ENCODE measurements around the gene FHDC1.

The FHDC1 gene

GRCh38 chr4:152976212-152976761 lies 40.2 kb downstream of the FHDC1 start:
- no peak for DNase-seq (ENCODE audit: low read depth in 1 of 2, low spot score in 1 of 2)

GRCh38 chr4:152979731-152980330 lies 43.7 kb downstream of the FHDC1 start:
- DNase-seq (ENCODE audit: low read depth in 1 of 2, low spot score in 1 of 2) = no peak

GRCh38 chr4:152981278-152981677 lies 45.2 kb downstream of the FHDC1 start:
- DNase-seq (ENCODE audit: low read depth in 1 of 2, low spot score in 1 of 2) = no peak

GRCh38 chr4:152981842-152982241 lies 45.7 kb downstream of the FHDC1 start:
- DNase-seq (ENCODE audit: low read depth in 1 of 2, low spot score in 1 of 2) = no peak

- DNase-seq (ENCODE audit: low read depth in 1 of 2, low spot score in 1 of 2) = no peak
Measured at GRCh38 chr4:152983221-152983620, 47.1 kb downstream of the FHDC1 start.

GRCh38 chr4:152983774-152984411 lies 47.8 kb downstream of the FHDC1 start:
- no peak for DNase-seq (ENCODE audit: low read depth in 1 of 2, low spot score in 1 of 2)

- DNase-seq (ENCODE audit: low read depth in 1 of 2, low spot score in 1 of 2) = no peak
Measured at GRCh38 chr4:152988721-152989553, 52.8 kb downstream of the FHDC1 start.

- no peak for DNase-seq (ENCODE audit: low read depth in 1 of 2, low spot score in 1 of 2)
Measured at GRCh38 chr4:152989554-152989970, 53.4 kb downstream of the FHDC1 start.

- no peak for DNase-seq (ENCODE audit: low read depth in 1 of 2, low spot score in 1 of 2)
Measured at GRCh38 chr4:152990471-152991131, 54.5 kb downstream of the FHDC1 start.

- DNase-seq (ENCODE audit: low read depth in 1 of 2, low spot score in 1 of 2) = no peak
Measured at GRCh38 chr4:152991398-152991797, 55.3 kb downstream of the FHDC1 start.

- no peak for DNase-seq (ENCODE audit: low read depth in 1 of 2, low spot score in 1 of 2)
Measured at GRCh38 chr4:152992027-152992426, 55.9 kb downstream of the FHDC1 start.

- no peak for DNase-seq (ENCODE audit: low read depth in 1 of 2, low spot score in 1 of 2)
Measured at GRCh38 chr4:152992466-152992865, 56.3 kb downstream of the FHDC1 start.

- DNase-seq (ENCODE audit: low read depth in 1 of 2, low spot score in 1 of 2) = no peak
Measured at GRCh38 chr4:152994038-152994437, 57.9 kb downstream of the FHDC1 start.

GRCh38 chr4:152996111-152996571 lies 60.0 kb downstream of the FHDC1 start:
- DNase-seq (ENCODE audit: low read depth in 1 of 2, low spot score in 1 of 2) = no peak

- DNase-seq (ENCODE audit: low read depth in 1 of 2, low spot score in 1 of 2) = no peak
Measured at GRCh38 chr4:152996672-152997071, 60.5 kb downstream of the FHDC1 start.

GRCh38 chr4:152997288-152997687 lies 61.2 kb downstream of the FHDC1 start:
- DNase-seq (ENCODE audit: low read depth in 1 of 2, low spot score in 1 of 2) = no peak

GRCh38 chr4:152997771-152998487 lies 61.8 kb downstream of the FHDC1 start:
- DNase-seq (ENCODE audit: low read depth in 1 of 2, low spot score in 1 of 2) = no peak

GRCh38 chr4:152998861-152999260 lies 62.7 kb downstream of the FHDC1 start:
- DNase-seq (ENCODE audit: low read depth in 1 of 2, low spot score in 1 of 2) = no peak

- no peak for DNase-seq (ENCODE audit: low read depth in 1 of 2, low spot score in 1 of 2)
Measured at GRCh38 chr4:152999346-153000075, 63.4 kb downstream of the FHDC1 start.

GRCh38 chr4:153000076-153000420 lies 63.9 kb downstream of the FHDC1 start:
- DNase-seq (ENCODE audit: low read depth in 1 of 2, low spot score in 1 of 2) = no peak

All from activated T-helper 1 cell treated with anti-CD3 and anti-CD28 coated beads, Interleukin-2, amount 50 U/mL, for 16 hours (primary cell).